ENCODE results near the gene GMEB2.

- peak in 1 of 2 donors; percentile 38 for TF ChIP-seq POLR2AphosphoS5 (IDR thresholded peaks at IDR 0.05)
- TF ChIP-seq CTCF (IDR thresholded peaks at IDR 0.05): no peak
- peak in 2 of 4 donors; percentile 20 to 50 for TF ChIP-seq POLR2A (IDR thresholded peaks at IDR 0.05)
- no peak for TF ChIP-seq EP300 (IDR thresholded peaks at IDR 0.05)
Observed at GRCh38 chr20:63553251-63553932, 73.5 kb downstream of the GMEB2 start.
